ENCODE measurements around the gene XRCC2. TPM values are rescaled to one million over a fixed set of nuclear protein-coding genes. Genes with fewer than 3 reads are reported as not detected.
A peak's percentile ranks its signal among the peaks of the same experiment; 100 is the strongest.

The XRCC2 gene
- total and polyA plus RNA-seq, 2 of the 8 experiments (the other 6 are each of a cell fraction or from before 2014, with no cell fraction given): 14.6 to 34.0 TPM

GRCh38 chr7:152643979-152644559, 31.9 kb downstream of the XRCC2 start (continued):
- no peak for TF ChIP-seq CHD1 (IDR thresholded peaks at IDR 0.05; ENCODE audit: low read depth, low read length)
- TF ChIP-seq BCL11A (IDR thresholded peaks at IDR 0.05; ENCODE audit: low read depth in 2 of 2, low read length in 2 of 2): no peak
- TF ChIP-seq, protein P1, sequence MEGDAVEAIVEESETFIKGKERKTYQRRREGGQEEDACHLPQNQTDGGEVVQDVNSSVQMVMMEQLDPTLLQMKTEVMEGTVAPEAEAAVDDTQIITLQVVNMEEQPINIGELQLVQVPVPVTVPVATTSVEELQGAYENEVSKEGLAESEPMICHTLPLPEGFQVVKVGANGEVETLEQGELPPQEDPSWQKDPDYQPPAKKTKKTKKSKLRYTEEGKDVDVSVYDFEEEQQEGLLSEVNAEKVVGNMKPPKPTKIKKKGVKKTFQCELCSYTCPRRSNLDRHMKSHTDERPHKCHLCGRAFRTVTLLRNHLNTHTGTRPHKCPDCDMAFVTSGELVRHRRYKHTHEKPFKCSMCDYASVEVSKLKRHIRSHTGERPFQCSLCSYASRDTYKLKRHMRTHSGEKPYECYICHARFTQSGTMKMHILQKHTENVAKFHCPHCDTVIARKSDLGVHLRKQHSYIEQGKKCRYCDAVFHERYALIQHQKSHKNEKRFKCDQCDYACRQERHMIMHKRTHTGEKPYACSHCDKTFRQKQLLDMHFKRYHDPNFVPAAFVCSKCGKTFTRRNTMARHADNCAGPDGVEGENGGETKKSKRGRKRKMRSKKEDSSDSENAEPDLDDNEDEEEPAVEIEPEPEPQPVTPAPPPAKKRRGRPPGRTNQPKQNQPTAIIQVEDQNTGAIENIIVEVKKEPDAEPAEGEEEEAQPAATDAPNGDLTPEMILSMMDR (IDR thresholded peaks at IDR 0.05; ENCODE audit: control extremely low read depth in 1 of 3, insufficient read depth in 1 of 3, low read depth in 1 of 3, low read length in 3 of 3): peak in 2 of 3 experiments; percentile 8 to 14; a peak in 2 of 4 replicates
- no peak for TF ChIP-seq EP300 (IDR thresholded peaks at IDR 0.05; ENCODE audit: borderline replicate concordance in 1 of 2, low read depth in 2 of 2, low read length in 2 of 2)
- TF ChIP-seq, protein P2, sequence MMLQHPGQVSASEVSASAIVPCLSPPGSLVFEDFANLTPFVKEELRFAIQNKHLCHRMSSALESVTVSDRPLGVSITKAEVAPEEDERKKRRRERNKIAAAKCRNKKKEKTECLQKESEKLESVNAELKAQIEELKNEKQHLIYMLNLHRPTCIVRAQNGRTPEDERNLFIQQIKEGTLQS (IDR thresholded peaks at IDR 0.05; ENCODE audit: insufficient read depth, low read depth, low read length): no peak
- no peak for TF ChIP-seq CEBPB (IDR thresholded peaks at IDR 0.05; ENCODE audit: low read depth, low read length)
- no peak for TF ChIP-seq JUN (IDR thresholded peaks at IDR 0.05; ENCODE audit: low read depth, low read length)

Measured in H1 (cell line).